GM12891 (cell line): ENCODE results near the gene PGLYRP4.

Source experiments
- POLR2A ChIP-seq: IDR thresholded peaks from 2 replicates; pipeline ENCODE4 v1.6.1; 2011; ENCODE audit warnings: low read depth, low read length, control low read depth
- TAF1 ChIP-seq: IDR thresholded peaks from 2 replicates; pipeline ENCODE4 v1.6.1; 2011; ENCODE audit warnings: low read depth, low read length, control low read depth

DNA sequence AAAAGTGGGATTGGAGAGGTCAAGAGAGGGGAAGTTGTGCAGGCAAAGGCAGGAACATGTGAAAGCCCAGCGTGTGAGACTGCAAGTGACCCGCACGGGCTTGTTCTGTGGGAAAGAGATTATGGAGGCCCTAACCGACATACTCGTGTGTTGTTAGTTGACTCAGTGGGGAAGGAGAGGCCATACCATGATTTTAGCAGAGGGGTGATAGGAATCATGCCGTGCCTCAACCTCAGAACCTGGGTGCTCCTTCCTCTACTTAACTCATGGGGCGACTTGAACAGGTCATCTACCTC, 55.2 kb downstream of the PGLYRP4 start:
- no peak for TF ChIP-seq POLR2A
- TF ChIP-seq TAF1, result no peak
